NOMO-1 (cell line): Measurements from ENCODE around the gene NFKBIA.
"Not testable (repeated sequence)": the region's sequence is repeated elsewhere in the genome, so short reads cannot be mapped to it uniquely, and the experiment has no call there.

Experiments used
- DNase-seq, 2 experiments: peaks; one replicate each; lab custom pipeline; 2025; ENCODE audit not compliant: unreplicated experiment in 2 of 2; lab: John Stamatoyannopoulos, UW

Gene NFKBIA

GRCh38 chr14:35392103-35392502 lies 12.4 kb downstream of the NFKBIA start:
- DNase-seq = no peak

- DNase-seq = no peak
These were observed 13.2 kb downstream of the NFKBIA start for GRCh38 chr14:35391388-35391710.

DNA sequence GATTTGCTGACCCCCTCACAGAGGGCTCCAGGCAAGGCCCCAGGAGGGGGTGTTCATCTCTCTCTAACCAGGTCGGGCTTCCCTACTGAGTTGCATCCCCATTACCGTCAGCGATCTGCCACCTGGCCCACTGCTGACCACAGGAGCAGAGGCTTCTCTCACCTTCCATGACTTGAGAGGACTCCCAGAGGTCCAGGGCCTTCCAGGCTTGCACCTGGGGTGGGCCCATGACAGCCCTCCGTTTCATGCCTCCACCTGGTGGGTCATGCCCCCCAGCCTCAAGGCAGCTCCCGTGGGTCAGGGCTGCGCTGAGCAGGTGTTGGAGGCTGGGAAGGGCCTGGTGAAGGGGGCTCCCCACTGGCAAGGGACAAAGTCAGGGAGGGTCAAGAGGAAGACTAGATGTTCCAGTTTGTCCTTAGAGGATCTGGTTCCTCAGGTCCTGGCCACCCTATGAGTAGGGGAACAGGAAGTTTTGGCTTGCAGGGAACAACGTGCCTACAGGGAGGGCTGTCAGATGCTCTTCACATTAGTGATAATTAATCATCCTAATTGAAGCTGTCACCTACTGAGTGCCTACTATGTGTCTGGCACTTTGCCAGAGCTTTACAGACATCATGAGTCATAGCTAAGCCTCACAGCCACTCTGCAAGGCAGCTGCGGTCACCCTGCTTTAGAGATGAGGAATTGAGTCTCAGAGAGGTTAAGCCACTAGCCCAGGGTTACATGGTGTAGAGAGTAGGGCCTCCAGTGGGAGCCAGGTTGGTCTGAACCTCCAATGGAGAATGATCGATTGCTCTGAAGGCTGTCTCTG lies 13.8 kb downstream of the NFKBIA start:
- DNase-seq = no peak

DNA sequence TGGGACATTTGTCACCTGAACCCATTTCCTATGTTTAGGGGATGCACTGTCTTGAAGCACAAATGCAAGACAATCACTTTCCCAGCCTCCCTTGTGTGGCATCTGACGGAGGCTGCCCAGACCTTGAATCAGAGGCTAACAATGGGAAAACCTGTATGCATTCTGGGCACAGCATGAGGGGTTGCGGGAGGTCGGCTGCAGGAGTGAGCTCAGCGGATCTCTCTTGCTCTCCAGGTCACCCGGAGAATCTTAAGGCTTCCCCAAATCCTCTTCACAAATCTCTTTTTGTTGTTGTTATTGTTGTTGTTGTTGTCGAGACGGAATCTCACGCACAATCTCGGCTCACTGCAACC lies 15.3 kb downstream of the NFKBIA start:
- no peak for DNase-seq

DNA sequence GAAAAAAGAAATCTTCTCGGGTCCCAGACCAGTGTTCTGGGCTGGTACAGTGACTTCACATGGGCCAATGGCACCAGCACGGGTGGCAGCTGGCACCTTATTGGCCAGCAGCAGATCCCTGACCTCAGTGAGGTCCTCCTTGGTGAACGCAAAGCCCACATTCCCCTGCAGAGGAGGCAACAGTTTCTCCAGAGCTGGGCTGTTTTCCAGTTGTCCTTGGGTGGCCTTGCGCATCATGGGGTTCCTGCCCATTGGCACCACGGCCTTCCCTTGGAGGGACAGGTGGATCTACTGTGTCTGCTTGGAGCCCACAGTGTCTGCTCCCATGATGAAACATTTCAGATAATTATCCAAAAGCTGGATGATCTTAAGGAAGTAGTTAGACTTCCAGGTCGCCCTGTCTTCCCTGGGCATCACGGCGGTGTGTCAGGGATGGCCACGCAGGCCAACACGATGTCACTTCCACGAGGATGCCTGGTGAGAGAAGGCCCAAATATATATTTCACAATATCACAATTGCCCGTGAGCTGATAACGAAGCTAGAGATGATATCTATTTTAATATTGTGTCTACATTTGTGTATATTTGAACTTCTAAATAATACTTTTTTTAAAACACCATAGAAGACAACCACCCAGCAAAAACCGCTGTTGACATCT lies 15.8 kb downstream of the NFKBIA start:
- DNase-seq = no peak

DNA sequence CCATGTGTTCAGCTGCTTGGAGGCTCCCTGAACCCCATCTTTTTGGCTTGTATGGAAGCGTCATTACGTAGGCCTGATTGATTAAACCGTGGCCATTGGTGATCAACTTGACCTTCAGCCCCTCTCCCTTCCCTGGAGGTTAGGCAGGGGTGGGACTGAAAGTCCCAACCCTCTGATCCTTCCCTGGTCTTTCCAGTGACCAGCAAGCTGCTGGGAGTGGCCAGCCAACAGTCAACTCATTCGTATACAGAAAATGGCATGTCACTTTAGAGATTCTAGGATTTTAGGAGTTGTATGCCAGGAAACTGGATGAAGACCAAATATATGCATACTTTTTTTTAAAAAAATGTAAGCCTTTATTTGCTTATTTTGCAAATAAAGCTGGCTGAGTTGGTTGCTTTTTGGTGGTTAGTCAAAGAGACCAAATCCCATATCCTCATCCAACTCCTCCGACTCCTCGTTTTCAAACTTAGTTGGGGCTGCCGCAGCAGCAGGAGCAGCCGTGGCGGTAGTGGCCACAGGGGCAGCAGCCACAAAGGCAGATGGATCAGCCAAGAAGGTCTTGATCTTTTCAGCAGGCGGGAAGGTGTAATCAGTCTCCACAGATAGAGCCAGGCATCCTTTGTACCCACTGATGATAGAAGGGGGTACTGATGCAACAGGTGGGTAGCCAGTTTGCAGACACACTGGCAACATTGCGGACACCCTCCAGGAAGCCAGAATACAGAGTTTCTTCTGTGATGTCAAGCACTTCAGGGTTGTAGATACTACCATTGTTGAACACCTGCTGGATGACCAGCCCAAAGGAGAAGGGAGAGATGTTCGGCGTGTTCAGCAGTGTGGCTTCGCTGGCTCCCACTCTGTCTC lies 16.6 kb downstream of the NFKBIA start:
- DNase-seq = no peak

DNA sequence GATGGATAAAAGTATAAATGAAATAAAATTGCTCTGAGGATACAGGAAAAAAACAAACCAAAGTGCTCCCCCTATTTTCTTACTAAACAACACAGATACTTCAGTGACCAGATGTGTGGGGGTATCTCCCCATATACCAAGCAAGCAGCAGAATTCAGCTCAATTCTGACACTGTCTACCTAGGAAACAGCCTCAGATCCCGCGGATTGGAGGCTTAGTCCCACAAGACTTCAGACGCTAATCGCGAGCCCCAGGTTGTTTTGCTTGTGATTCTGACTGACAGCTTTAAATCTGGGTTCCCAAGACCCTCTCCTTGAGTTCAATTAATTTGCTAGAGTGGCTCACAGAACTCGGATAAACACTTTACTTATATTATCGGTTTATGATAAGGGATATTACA lies 17.3 kb downstream of the NFKBIA start:
- no peak for DNase-seq

DNA sequence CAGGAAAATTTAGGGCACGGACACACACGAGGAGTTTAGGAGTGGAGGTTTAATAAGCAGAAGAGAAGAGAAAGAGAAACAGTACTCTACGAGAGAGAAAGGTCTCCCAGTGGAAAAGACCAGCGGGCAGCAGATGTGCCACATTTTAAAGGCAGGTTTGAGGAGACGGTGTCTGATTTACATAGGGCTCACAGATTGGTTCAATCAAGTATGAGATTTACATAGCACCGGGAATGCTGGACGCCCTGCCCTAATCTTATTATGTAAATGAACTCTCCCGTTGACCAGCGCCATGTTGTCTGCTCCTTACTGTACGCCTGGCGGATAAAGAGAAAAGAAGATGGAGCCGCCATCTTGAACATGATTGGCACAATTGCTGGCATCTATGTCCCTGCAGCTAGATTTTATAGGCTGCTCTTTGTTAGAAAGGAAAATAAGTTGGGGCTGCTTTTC lies 17.9 kb downstream of the NFKBIA start:
- DNase-seq = no peak

- DNase-seq = no peak
These were observed 19.3 kb downstream of the NFKBIA start for GRCh38 chr14:35385042-35385839.

GRCh38 chr14:35384455-35385041 lies 20.0 kb downstream of the NFKBIA start:
- no peak for DNase-seq

GRCh38 chr14:35383569-35384454 lies 20.7 kb downstream of the NFKBIA start:
- DNase-seq = no peak

- no peak for DNase-seq
These were observed 23.8 kb downstream of the NFKBIA start for GRCh38 chr14:35380794-35381193.

- not testable (repeated sequence) for DNase-seq
These were observed 25.2 kb downstream of the NFKBIA start for GRCh38 chr14:35379234-35379933.

DNA sequence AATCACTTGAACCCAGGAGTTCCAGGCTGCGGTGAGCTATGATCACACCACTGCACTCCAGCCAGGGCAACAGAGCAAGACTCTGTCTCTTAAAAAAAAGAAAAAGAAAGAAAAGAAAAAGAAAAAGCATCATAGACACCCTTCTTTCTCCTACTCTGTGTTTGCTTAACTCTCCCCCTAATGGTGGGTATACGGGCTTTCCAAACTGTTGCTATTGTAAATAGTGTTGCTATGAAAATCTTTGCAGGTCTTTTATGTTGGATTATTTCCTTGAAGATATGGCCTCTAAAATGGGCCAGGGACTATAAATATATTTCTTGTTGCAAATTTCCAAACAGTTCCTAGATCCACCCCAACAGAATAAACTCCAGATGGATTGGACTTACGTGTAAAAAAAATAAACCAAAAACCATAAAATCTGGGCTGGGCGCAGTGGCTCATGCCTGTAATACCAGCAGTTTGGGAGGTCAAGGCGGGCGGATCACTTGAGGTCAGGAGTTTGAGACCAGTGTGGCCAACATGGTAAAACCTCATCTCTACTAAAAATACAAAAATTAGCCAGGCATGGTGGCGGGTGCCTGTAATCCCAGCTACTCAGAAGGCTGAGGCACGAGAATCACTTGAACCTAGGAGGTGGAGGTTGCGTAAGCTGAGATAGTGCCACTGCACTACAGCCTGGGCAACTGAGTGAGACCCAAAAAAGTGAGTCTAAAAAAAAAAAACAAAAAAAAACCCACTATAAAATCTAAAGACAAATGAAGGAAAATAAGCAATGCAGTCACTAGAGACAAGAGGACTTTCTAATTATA lies 25.9 kb downstream of the NFKBIA start:
- no peak for DNase-seq

- DNase-seq = no peak
These were observed 29.0 kb downstream of the NFKBIA start for GRCh38 chr14:35375558-35376025.

GRCh38 chr14:35374263-35374712 lies 30.3 kb downstream of the NFKBIA start:
- DNase-seq = peak; percentile 38 to 72

GRCh38 chr14:35373208-35373607 lies 31.3 kb downstream of the NFKBIA start:
- DNase-seq = not testable (repeated sequence)

GRCh38 chr14:35370969-35371368 lies 33.6 kb downstream of the NFKBIA start:
- DNase-seq = no peak
